GM21529 (cell line): ENCODE data around the gene SNF8.

Experiments
- ATAC-seq: cut with Tn5 transposase; IDR thresholded peaks from one replicate; pipeline ENCODE4 v1.9.1; 2021; ENCODE audit not compliant: unreplicated experiment

The SNF8 gene

GRCh38 chr17:48930435-48930873, 14.2 kb downstream of the SNF8 start:
- no peak for ATAC-seq

GRCh38 chr17:48929812-48930165, 14.9 kb downstream of the SNF8 start:
- no peak for ATAC-seq

- ATAC-seq = no peak
Observed at GRCh38 chr17:48928876-48929811, 15.5 kb downstream of the SNF8 start.

DNA sequence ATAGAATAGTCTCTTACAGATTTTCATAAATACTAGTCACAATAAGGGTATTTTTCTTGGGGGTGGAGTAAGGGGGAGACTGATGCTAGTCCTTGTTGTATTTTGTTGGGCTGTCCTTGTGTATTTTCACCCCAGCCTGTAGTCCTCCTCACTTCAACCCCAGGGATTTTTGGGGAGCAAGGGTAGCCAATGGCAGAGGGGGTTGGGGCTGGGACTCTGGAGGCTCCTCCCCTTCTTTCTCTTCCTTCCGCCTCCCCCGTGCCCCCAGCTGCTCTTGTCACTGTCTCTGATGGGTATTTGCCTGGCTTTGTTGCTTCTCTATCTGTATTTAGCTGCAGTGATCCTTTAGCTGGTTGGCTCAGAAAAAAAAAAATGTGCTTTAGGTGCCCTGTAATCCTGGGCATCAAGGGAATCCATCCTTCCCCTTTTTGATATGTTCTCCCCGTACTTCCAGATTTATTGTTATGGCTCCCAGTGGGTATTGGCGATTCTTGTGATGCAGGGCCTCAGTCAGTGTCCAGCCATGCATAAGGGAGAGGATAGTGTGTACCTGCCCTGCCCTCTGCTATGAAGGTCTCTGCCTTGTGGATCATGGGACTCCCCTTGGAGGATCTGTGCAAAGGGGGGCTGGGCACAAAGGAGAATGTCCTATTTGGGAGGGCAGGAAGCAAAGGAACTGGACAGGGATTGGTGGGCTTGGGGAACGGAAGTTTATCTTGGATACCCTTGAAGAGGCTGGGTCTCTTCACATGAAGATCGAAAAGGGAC, 16.5 kb downstream of the SNF8 start:
- no peak for ATAC-seq

- no peak for ATAC-seq
Observed at GRCh38 chr17:48925991-48926342, 18.7 kb downstream of the SNF8 start.

GRCh38 chr17:48925251-48925990, 19.2 kb downstream of the SNF8 start:
- ATAC-seq = no peak

- ATAC-seq = peak; percentile 86
Observed at GRCh38 chr17:48915459-48916282, 29.0 kb downstream of the SNF8 start.

DNA sequence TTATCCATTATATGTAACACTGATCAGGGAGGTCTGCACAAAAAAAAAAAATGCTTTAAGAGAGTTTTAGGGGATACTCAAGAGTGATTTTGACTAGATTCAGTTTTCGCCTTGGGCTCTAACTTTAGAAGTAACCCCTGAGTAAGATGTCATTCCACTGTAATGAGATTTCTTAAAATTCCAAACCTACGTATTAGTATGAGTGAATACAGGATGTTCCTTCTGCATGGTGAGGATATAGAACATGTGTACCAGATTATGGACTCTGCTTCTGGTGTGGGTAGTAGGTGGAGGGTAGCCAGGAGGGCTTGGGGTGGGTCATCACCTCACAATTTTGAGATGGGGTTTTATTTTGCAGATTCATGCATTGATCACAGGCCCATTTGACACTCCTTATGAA, 32.2 kb downstream of the SNF8 start:
- no peak for ATAC-seq

DNA sequence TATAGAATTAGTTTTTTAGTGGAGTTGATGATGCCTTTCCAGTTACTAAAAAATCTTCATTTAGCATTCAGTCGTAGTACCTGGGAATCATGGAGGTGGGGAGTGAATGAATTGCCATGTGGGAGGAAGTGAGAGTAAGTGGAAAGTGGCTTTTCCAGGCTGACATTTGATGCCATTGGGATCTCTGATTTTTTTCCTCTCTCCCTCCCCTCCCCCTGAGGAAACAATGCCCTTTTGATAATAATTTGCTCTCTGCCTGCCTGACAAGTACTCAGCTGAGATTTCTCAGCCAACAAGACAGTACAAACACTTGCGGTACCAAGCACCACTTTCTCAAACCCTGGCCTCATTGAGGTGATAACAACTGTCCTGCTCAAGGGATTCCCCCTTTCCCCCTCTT, 34.3 kb downstream of the SNF8 start:
- ATAC-seq = no peak

GRCh38 chr17:48909783-48910182, 34.9 kb downstream of the SNF8 start:
- ATAC-seq = no peak

DNA sequence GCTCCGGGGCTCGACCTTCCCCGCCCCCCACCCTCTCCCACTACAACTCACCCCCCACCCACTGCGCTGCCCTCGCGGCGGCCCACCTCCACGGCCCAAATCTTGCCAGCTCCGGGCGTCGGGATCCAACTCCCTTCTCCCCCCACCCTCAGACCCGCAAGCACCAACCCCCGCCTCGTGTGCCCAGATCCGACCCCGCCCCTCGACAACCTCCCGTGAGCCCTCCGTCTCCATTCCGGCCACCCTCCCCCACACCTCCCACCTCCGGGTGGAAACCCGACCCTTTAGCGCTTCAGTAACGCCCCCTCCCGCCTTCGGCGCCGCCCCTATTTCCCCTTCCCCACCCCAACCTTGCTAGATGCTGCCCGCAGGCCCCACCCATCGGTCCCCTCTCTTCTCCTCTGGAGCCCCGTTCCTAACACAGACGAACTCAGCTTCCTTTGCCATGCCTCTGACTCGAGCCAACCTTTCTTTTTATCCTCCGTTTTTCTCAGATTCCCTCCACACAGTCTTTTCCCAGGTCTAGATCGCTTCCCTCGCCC, 35.7 kb downstream of the SNF8 start:
- ATAC-seq = peak; percentile 32

DNA sequence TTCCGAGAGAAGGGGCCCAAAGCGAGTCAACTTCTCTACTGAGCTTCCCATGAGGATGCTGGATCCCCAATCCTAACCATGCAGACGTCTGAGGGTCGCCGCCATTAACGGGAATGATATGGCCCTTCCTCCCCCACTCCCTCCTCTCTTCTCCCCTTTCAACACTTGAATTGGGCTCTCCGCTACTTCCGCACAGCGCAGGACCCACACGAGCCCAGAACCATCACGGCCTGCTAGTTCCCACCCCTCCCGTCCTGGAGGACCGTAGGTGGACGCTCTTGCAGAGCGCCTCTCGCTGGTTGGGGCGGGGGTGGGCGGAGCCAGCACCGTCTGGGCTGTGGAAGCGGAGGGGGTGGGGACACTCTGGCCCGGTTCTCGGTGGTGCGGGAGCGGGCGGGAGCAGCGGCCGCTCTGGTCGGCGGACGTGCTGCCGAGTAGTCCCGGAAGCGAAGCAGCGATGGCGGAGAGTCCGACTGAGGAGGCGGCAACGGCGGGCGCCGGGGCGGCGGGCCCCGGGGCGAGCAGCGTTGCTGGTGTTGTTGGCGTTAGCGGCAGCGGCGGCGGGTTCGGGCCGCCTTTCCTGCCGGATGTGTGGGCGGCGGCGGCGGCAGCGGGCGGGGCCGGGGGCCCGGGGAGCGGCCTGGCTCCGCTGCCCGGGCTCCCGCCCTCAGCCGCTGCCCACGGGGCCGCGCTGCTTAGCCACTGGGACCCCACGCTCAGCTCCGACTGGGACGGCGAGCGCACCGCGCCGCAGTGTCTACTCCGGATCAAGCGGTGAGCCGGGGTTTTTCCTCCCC, 36.4 kb downstream of the SNF8 start, which contains the start of gene UBE2Z:
TSS of gene UBE2Z (plus strand) at position 361 of the 797 bp plus-strand sequence. CDS start at position 458, 97 bp downstream.
- ATAC-seq = peak; percentile 77

DNA sequence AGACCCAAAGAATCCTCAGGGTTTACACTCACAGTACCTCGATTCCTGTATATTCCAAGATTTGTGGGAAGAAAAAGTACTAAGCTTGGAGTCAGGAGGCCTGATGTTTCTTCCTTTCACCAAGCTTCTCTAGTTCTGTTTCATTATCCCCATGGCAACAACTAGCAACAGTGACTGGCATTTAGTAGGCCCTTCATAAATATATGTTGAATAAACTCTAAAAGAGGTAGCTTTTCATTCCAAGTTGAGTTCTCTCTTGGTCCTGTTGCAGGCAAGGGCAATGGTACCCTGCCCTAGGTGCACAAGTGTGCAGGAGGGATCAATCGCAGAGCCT, 37.0 kb downstream of the SNF8 start:
- no peak for ATAC-seq

DNA sequence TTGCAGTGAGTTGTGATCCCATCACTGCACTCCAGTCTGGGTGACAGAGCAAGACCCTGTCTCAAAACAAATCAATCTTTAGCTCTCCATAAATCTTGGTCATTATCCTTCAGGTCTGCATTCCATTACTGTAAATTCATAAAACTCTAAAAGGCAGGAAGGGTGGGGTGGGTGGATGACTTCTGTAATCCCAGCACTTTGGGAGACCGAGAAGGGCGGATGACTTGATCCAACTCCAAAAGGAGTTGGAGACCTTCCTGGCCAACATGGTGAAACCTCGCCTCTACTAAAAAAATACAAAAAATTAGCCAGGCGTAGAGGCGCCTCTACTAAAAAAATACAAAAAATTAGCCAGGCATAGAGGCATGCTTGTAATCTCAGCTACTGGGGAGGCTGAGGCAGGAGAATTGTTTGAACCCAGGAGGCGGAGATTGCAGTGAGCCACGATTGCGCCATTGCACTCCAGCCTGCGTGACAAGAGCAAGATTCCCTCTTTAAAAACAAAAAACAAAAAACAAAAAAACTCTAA, 38.6 kb downstream of the SNF8 start:
- ATAC-seq = no peak

- ATAC-seq = no peak
Observed at GRCh38 chr17:48904428-48904827, 40.2 kb downstream of the SNF8 start.

- ATAC-seq = no peak
Observed at GRCh38 chr17:48903401-48903800, 41.2 kb downstream of the SNF8 start.

DNA sequence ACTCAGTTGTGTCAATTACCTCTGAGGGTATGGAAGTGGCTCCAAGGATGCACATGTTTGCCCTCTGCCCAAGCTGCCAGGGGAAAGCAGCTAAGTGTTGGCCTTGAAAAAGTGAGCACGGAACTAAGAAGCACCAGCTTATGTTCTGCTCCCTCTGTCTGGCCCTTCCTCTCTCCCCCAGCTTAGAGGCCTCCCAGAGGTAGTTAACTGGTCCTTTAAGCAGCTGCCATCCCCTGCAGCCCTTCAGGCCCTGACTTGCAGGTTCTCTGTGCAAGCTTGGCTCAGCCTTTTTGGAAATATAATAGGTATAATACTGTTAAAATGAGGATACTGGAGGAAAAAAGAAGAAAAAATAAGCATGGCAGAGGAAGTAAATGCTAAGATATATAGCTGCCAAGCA, 43.4 kb downstream of the SNF8 start:
- no peak for ATAC-seq

DNA sequence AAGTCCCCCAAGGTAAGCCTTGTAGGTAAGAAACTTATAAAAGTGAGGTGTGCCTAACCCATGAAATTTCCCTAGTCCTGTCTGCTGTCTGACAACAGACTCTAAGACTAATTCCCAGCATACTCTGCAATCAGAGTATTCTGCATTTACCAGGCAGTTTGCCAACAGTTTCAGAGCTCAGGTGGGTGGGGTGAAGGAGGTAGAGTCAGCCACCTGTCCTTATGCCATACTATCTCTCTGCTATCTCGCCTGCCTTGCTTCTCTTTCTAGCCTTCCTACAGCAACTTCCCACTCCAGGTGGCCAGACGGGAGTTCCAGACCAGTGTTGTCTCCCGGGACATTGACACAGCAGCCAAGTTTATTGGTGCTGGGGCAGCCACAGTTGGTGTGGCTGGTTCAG, 49.8 kb downstream of the SNF8 start:
- no peak for ATAC-seq
